PFSK-1 (cell line): Measurements from ENCODE around the gene WWC1.

Experiments
- FOXP2 ChIP-seq: optimal IDR thresholded peaks from 2 replicates; pipeline ENCODE3; 2011; ENCODE audit warnings: borderline replicate concordance, control low read depth, inconsistent platforms; ENCODE audit not compliant: insufficient read depth; ENCODE audit errors: extremely low read length, extremely low read depth
- POLR2AphosphoS5 ChIP-seq: IDR thresholded peaks from 2 replicates; pipeline ENCODE4 v1.6.1; 2012; ENCODE audit warnings: low read depth, mild to moderate bottlenecking, control low read depth, low read length, moderate library complexity
- TAF1 ChIP-seq: IDR thresholded peaks from 2 replicates; pipeline ENCODE4 v1.6.1; 2012; ENCODE audit warnings: low read length, control low read depth, borderline replicate concordance; ENCODE audit not compliant: insufficient read depth

DNA sequence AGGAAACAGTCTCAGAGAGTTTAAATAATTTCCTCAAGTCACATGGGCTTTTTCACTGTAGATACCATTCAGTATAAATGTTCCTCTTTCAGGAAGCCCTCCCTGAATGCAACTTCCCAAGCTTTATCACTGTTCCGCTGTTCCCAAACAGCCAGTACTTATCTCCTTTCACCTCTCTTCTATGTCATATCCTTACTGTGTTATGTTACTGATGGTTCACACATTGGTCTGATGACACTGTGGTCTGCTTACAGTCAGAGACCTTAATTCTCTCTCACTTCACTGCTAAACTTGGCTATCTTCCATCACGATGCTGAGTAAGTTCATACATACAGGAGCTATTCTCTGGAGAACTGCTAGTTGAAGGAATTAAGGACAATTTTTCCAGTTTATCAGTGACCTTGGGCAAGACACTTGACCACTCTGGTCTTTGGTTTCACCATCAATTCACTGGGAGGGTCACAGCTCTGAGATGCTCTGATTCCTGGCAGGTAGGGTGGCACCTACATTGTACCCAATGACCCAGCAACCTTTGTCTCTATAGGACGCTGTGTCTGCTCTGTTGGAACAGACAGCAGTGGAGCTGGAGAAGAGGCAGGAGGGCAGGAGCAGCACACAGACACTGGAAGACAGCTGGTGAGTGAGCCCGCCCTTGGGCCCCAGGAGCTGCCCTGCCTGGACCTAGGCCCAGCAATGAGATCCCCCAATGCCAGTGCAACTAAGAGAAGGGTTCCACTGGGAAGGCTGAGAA lies 152.7 kb downstream of the WWC1 start:
- TF ChIP-seq TAF1: no peak
- TF ChIP-seq POLR2AphosphoS5: no peak
- TF ChIP-seq FOXP2: no peak
